ENCODE results near the gene CD8B. TPM values are rescaled to one million over a fixed set of nuclear protein-coding genes. Genes with fewer than 3 reads are reported as not detected.

The CD8B gene
- total RNA-seq, 1 experiment from 2014 or later = 9.1 TPM

DNA sequence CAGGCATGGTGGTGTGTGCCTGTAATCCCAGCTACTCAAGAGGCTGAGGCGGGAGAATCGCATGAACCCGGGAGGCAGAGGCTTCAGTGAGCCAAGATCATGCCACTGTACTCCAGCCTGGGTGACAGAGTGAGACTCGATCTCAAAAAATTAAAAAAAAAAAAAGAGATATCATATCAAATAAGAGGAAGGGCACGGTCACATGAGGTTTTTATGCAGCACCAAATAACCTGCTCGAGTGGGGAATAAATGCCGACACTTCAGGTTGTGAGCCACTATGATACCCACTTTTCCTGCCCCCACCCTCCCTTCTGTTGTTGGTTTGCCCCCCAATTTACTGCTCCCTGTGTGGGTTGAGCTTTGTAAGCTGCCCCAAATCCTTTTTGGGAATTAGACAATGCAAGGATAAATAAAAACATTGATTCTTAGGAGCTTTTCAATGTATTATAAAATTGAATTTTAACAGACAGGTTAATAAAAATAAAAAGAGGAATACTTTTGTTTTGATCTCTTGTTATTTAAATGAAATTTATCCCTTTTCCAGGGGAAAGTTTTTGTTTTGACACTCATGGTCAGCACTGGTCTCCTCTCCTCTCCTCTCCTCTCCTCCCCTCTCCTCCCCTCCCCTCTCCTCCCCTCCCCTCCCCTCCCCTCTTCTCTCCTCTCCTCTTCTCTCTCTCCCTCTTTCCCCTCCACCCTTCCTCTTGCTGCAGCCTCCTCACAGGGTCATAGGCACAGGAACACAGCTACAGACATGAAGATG, 29.2 kb downstream of the CD8B start:
- no peaks in the 10 kb centered on the region for H3K27me3 ChIP-seq (replicated peaks; ENCODE audit: control insufficient read depth, insufficient read depth, low read length)
- ChIA-PET POLR2A (no interaction called here), CTCF (no interaction called here)
- no peak overlapping the region for H3K4me3 ChIP-seq (ENCODE audit: low read depth, low read length)
- no peaks in the 10 kb centered on the region for H3K27me3 Mint-ChIP-seq (ENCODE audit: insufficient read depth, unreplicated experiment)
- H3K4me3 Mint-ChIP-seq (ENCODE audit: unreplicated experiment) = no peak overlapping the region
- no peak for DNase-seq
- intact Hi-C loops (cut with micrococcal nuclease; ENCODE audit: unreplicated experiment) = no loop called here
- peaks cover 7% of the 10 kb centered on the region for H3K36me3 Mint-ChIP-seq (ENCODE audit: insufficient read depth, unreplicated experiment)
- peaks cover 8% of the 10 kb centered on the region for H3K4me1 Mint-ChIP-seq (ENCODE audit: low read depth, unreplicated experiment)
- H3K9me3 ChIP-seq = no peaks in the 10 kb centered on the region
- H3K36me3 ChIP-seq (ENCODE audit: control insufficient read depth, insufficient read depth, low read length) = no peaks in the 10 kb centered on the region
- H3K9me3 Mint-ChIP-seq (ENCODE audit: unreplicated experiment) = no peaks in the 10 kb centered on the region
- no peak for TF ChIP-seq CTCF (IDR thresholded peaks at IDR 0.05; ENCODE audit: insufficient read depth in 1 of 2, low read depth in 1 of 2, low read length in 1 of 2, severe bottlenecking in 1 of 2, unreplicated experiment in 1 of 2)
- H3K27ac Mint-ChIP-seq (ENCODE audit: unreplicated experiment) = no peak overlapping the region
- peaks cover 5% of the 10 kb centered on the region; the same call in 1 of the 2 replicates for H3K4me1 ChIP-seq
- BruUV-seq (replicated peaks) = no TSS peak

DNA sequence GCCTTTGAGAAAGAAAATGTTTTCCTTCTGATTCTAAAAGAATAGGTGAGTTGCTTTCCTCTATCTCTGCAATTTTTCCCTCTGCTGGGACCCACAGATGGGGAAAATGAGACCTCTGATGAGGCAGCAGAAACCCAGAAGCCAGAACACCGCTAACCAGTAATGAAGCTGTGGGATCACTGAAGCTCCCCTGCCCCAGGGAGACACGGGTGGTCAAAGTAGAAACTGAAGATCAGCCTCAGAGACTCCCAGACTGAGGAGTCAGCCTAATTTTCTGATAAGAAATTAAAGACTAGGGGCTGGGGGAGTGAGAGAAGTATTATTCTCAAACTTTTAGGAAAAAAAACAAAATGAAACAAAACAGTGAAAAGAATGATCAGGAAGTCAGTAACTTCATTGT, 30.1 kb downstream of the CD8B start:
- no peak overlapping the region for H3K27ac Mint-ChIP-seq (ENCODE audit: unreplicated experiment)
- BruUV-seq (replicated peaks) = no TSS peak
- no peak overlapping the region for H3K4me3 Mint-ChIP-seq (ENCODE audit: unreplicated experiment)
- DNase-seq = no peak
- peaks cover 3% of the 10 kb centered on the region for H3K36me3 Mint-ChIP-seq (ENCODE audit: insufficient read depth, unreplicated experiment)
- ChIA-PET POLR2A (no interaction called here), CTCF (no interaction called here)
- no peak overlapping the region for H3K4me3 ChIP-seq (ENCODE audit: low read depth, low read length)
- no peaks in the 10 kb centered on the region for H3K27me3 ChIP-seq (replicated peaks; ENCODE audit: control insufficient read depth, insufficient read depth, low read length)
- no peak for TF ChIP-seq CTCF (IDR thresholded peaks at IDR 0.05; ENCODE audit: insufficient read depth in 1 of 2, low read depth in 1 of 2, low read length in 1 of 2, severe bottlenecking in 1 of 2, unreplicated experiment in 1 of 2)
- H3K9me3 Mint-ChIP-seq (ENCODE audit: unreplicated experiment) = no peaks in the 10 kb centered on the region
- no peaks in the 10 kb centered on the region for H3K4me1 ChIP-seq
- intact Hi-C loops (cut with micrococcal nuclease; ENCODE audit: unreplicated experiment) = no loop called here
- H3K27me3 Mint-ChIP-seq (ENCODE audit: insufficient read depth, unreplicated experiment) = no peaks in the 10 kb centered on the region
- peaks cover 3% of the 10 kb centered on the region for H3K4me1 Mint-ChIP-seq (ENCODE audit: low read depth, unreplicated experiment)
- H3K9me3 ChIP-seq = no peaks in the 10 kb centered on the region
- H3K36me3 ChIP-seq (ENCODE audit: control insufficient read depth, insufficient read depth, low read length) = no peaks in the 10 kb centered on the region

DNA sequence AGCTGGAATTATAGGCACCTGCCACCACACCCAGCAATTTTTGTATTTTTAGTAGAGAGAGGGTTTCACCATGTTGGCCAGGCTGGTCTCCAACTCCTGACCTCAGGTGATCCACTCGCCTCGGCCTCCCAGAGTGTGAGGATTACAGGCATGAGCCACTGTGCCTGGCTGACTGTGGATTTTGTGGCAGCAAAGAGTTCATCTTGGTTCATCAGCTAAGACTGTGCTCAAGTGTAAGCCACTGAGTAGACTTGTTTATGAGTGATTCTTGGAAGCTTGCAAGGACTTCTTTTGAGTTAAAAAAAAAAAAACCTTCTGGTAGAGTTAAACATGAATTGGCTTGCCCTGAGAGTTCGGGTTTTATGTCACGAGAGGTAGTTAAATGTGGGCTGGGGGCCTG, 34.7 kb downstream of the CD8B start:
- intact Hi-C loops (cut with micrococcal nuclease; ENCODE audit: unreplicated experiment) = no loop called here
- Mint-ChIP-seq H3K4me3 (ENCODE audit: unreplicated experiment) (no peak overlapping the region), H3K36me3 (ENCODE audit: insufficient read depth, unreplicated experiment) (no peaks in the 10 kb centered on the region), H3K9me3 (ENCODE audit: unreplicated experiment) (no peaks in the 10 kb centered on the region), H3K27me3 (ENCODE audit: insufficient read depth, unreplicated experiment) (no peaks in the 10 kb centered on the region), H3K27ac (ENCODE audit: unreplicated experiment) (no peak overlapping the region), H3K4me1 (ENCODE audit: low read depth, unreplicated experiment) (peaks cover 14% of the 10 kb centered on the region)
- BruUV-seq (replicated peaks) = no TSS peak
- Histone ChIP-seq H3K36me3 (ENCODE audit: control insufficient read depth, insufficient read depth, low read length) (no peaks in the 10 kb centered on the region), H3K4me3 (ENCODE audit: low read depth, low read length) (no peak overlapping the region), H3K9me3 (peaks cover 8% of the 10 kb centered on the region; the same call in 1 of the 2 replicates), H3K27me3 (replicated peaks; ENCODE audit: control insufficient read depth, insufficient read depth, low read length) (no peaks in the 10 kb centered on the region), H3K4me1 (no peaks in the 10 kb centered on the region)
- ChIA-PET POLR2A (no interaction called here), CTCF (no interaction called here)
- no peak for DNase-seq
- no peak for TF ChIP-seq CTCF (IDR thresholded peaks at IDR 0.05; ENCODE audit: insufficient read depth in 1 of 2, low read depth in 1 of 2, low read length in 1 of 2, severe bottlenecking in 1 of 2, unreplicated experiment in 1 of 2)

All from Caco-2 (cell line).